ENCODE measurements around the gene FGF22.

DNA sequence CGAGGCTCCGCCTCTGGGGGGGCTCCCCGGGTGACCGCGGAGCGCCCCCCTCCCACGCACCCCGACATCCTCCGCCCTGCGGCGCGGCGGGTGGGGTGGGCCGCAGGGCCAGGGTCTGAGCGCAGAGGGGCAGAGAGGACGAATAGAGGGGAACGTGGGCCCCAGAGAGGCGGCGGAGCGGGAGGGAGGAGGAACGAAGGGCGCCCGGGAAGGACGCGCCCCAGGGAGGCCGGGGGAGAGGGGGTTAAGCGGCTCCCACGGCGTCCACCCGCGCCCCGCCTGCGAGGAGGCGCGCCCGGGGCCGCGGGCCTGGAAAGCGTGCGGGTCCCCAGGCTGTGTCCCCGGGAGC lies 49.0 kb upstream of the FGF22 start:
- TF ChIP-seq, protein P1, sequence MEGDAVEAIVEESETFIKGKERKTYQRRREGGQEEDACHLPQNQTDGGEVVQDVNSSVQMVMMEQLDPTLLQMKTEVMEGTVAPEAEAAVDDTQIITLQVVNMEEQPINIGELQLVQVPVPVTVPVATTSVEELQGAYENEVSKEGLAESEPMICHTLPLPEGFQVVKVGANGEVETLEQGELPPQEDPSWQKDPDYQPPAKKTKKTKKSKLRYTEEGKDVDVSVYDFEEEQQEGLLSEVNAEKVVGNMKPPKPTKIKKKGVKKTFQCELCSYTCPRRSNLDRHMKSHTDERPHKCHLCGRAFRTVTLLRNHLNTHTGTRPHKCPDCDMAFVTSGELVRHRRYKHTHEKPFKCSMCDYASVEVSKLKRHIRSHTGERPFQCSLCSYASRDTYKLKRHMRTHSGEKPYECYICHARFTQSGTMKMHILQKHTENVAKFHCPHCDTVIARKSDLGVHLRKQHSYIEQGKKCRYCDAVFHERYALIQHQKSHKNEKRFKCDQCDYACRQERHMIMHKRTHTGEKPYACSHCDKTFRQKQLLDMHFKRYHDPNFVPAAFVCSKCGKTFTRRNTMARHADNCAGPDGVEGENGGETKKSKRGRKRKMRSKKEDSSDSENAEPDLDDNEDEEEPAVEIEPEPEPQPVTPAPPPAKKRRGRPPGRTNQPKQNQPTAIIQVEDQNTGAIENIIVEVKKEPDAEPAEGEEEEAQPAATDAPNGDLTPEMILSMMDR (IDR thresholded peaks at IDR 0.05; ENCODE audit: poor library complexity, severe bottlenecking) = no peak
- no peak for TF ChIP-seq EZH2 (IDR thresholded peaks at IDR 0.05; ENCODE audit: borderline replicate concordance, insufficient read depth, low read length, poor library complexity, severe bottlenecking)
- TF ChIP-seq SMC3 (conservative IDR thresholded peaks at IDR 0.05; ENCODE audit: poor library complexity) = no peak
- TF ChIP-seq RAD21 (conservative IDR thresholded peaks at IDR 0.05) = no peak
- TF ChIP-seq EP300 (conservative IDR thresholded peaks at IDR 0.05; ENCODE audit: poor library complexity, severe bottlenecking) = no peak
- no peak for TF ChIP-seq MXI1 (conservative IDR thresholded peaks at IDR 0.05; ENCODE audit: poor library complexity, severe bottlenecking)
